ENCODE data around the gene SOX4.

DNA sequence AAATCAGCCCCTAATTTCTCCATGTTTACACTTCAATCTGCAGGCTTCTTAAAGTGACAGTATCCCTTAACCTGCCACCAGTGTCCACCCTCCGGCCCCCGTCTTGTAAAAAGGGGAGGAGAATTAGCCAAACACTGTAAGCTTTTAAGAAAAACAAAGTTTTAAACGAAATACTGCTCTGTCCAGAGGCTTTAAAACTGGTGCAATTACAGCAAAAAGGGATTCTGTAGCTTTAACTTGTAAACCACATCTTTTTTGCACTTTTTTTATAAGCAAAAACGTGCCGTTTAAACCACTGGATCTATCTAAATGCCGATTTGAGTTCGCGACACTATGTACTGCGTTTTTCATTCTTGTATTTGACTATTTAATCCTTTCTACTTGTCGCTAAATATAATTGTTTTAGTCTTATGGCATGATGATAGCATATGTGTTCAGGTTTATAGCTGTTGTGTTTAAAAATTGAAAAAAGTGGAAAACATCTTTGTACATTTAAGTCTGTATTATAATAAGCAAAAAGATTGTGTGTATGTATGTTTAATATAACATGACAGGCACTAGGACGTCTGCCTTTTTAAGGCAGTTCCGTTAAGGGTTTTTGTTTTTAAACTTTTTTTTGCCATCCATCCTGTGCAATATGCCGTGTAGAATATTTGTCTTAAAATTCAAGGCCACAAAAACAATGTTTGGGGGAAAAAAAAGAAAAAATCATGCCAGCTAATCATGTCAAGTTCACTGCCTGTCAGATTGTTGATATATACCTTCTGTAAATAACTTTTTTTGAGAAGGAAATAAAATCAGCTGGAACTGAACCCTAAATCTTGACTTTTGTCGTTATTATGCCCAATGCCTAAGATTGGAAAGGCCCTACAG lies 4.5 kb downstream of the SOX4 start:
- TF ChIP-seq ZNF8 (CRISPR knock-in tag; IDR thresholded peaks at IDR 0.05) (no peak), TCF4 (CRISPR knock-in tag; IDR thresholded peaks at IDR 0.05; ENCODE audit: borderline replicate concordance) (no peak), ZC3H10 (CRISPR knock-in tag; IDR thresholded peaks at IDR 0.05) (no peak), ZFP3 (CRISPR knock-in tag; IDR thresholded peaks at IDR 0.05) (no peak)
